GM19452 (cell line): ENCODE results near the gene PTPN18.
"Not testable (repeated sequence)": the region's sequence is repeated elsewhere in the genome, so short reads cannot be mapped to it uniquely, and the experiment has no call there.

ENCODE experiments used
- ATAC-seq: cut with Tn5 transposase; IDR thresholded peaks from one replicate; pipeline ENCODE4 v1.9.1; 2021; ENCODE audit not compliant: unreplicated experiment

Gene PTPN18

DNA sequence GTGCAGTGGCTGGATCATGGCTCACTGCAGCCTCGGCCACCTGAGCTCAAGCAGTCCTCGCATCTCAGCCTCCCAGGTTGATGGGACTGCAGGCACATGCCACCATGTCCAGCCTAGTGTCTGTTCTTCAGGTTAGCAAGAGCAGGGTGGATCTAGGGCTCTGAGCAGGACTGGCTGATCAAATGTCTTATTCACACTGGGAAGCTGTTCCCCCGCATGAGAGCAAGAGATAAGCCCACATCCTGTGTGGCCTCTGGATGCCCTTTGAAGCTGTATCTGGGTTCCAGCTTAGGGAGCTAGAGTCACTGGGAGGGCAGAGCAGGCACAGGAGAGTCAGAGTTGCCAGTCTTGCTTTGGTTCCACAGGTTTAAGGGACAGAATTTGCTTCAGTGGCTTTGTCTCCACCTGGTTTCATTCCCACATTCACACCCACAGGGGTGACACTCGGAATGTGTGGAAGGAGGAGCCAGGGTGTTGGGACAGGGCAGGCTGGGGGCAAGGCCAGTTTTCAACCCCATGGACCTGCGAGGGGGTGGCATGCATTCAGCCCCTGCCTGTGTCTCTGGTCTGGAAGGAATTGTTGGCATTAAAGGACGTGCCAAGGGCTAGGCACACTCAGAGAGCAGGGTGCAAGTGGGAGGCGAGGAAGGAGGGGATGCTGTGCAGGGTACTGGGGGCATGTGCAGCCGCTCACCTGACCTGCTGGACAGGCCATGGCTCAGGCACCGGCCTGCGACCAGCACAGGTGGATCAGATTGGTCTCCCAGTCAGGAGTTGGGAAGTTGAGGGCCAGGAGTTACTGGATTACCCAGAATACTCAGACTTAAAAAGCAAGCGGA, 24.5 kb downstream of the PTPN18 start:
- no peak for ATAC-seq

- no peak for ATAC-seq
These were observed 25.3 kb downstream of the PTPN18 start for GRCh38 chr2:130381145-130381544.

GRCh38 chr2:130381619-130382018, 25.8 kb downstream of the PTPN18 start:
- no peak for ATAC-seq

DNA sequence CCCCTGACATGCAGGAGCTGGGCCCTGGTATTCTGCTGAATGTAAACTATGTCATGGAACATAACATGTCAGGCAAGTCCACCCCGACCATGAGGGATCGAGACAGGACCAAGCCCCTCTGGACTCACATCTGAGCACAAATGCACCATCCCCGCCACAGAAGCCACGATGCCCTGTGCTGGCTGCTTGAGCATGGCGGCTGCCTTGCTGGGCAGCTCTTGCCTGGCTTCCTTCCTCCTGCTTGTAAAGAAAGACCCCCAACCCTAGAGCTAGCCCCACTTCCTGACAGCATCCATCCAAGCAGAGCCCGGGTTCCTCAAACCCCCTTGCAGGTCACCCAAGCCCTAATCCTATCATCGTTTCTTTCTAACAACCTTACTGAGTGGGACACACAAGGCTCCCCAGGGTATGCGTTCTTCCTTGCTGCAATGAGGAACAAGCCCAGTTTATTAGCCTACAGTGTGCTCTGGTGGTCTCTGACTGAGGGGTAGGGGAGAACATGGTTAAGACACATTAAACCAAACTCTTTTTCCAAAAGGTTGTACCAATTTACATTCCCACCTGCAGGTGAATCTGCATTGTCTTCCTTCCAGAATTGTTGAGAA, 26.6 kb downstream of the PTPN18 start:
- no peak for ATAC-seq

GRCh38 chr2:130385709-130386108, 29.9 kb downstream of the PTPN18 start:
- no peak for ATAC-seq

DNA sequence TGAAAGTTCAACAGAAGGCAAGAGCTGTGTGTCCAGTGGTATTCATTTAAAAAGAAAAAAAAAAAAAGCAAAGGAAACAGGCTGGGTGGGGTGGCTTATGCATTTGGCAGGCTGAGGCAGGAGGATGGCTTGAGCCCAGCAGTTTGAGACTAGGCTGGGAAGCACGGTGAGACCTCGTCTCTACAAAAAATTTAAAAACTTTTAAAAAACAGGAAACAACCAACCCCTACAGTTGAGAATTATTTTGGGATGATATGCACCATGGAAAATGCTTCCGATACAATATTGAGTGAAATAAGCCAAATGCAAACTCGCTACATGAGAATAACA, 31.2 kb downstream of the PTPN18 start:
- ATAC-seq, result no peak

DNA sequence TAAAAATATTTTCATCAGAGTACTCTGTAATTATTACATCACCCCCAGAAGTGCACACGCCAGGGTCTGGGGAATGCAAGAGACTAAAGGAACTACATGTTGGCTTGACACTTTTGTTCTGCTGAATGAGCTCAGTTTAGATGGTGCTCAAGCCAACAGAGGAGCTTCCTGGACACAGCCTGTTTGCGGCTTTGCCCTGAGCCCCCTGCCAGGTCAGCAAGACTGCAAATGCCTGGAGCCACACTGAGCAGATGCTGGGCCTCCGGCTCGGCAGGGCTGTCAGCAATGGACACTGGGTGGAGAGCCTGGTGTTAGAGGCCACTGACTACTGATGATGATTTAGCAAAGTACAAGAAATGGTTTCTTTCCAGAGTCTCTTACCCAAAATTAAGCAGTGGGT, 31.9 kb downstream of the PTPN18 start:
- ATAC-seq, result no peak

- no peak for ATAC-seq
These were observed 32.5 kb downstream of the PTPN18 start for GRCh38 chr2:130388221-130388907.

- no peak for ATAC-seq
These were observed 33.5 kb downstream of the PTPN18 start for GRCh38 chr2:130389358-130389757.

DNA sequence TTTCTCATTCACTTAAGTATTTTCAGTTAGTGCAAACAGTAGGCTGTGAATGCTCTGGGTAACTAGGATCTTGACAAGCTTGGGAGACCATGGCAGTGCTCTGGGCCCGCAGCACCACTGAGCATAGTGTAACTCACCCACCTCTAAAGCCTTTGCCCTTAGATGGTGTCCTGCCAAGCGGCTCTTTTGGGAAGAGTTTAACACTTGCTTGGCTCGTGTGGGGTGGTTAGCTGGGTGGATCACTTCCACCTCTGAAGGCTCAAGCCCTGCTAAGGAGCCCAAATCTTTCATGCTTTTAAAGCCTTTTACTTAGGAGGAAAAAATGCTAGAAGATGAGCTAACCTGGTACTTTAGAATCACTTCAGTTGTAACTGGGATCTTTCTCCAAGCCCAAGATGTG, 33.9 kb downstream of the PTPN18 start:
- ATAC-seq, result no peak

- ATAC-seq, result no peak
These were observed 34.7 kb downstream of the PTPN18 start for GRCh38 chr2:130390460-130391057.

- ATAC-seq, result peak; percentile 90
These were observed 35.4 kb downstream of the PTPN18 start for GRCh38 chr2:130391058-130391871.

DNA sequence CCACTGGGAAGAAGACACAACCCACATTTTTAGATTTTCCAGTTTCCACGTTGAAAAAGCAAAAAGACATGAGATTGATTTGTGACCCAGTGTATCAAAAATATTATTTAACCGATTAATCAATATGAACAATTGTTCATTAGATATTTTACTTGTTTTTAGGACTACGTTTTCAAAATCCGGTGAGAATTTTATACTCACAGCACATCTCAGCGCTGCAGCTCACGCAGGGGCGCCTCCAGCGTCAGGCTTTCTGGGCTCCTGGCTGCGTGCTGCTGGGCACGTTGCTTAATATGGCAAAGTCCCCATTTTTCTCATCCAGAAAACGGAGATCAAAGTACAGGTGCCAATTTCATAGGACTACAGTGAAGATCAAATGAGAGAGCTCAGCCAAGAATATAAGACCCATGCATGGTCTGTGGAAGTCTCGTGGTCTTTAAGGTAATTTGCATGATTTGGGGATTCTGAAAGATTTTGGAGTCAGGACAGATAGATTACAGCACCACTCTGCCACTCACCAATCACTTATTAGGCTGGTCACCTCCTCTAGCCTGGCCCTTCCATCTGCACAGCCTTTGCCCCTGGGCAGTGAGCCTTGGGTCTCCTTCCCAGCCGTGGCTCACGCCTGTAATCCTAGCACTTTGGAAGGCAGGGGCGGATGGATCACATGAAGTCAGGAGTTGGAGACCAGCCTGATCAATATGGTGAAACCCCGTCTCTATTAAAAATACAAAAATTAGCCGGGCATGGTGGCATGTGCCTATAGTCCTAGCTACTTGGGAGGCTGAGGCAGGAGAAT, 36.2 kb downstream of the PTPN18 start:
- no peak for ATAC-seq

DNA sequence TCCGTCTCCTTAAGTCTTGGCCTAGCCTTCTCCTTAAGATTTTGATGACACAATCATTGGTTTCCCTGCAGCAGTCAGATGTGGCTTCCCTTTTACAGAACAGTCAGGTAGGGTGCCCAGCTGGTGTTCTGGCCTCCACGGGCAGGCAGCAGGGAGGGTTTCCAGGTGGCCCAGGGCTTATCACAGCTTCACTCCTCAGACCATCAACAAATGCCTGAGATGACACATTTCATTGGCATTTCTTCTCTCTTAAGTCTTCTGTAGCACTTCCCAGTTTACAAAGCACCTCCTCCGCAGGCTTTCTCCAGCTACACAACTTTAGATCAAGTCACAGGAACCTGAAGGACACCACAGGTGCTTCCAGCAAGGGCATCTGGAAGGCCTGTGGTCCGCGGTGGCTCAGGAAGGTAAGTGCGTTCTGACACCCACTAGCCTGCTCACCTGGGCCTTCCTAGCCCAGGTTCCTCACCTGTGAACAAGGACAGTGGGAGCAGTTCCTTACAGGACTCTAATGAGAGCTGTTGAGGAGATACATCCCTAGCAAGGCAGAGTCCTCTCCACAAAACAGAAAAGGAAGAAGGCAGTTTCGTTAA, 37.6 kb downstream of the PTPN18 start:
- no peak for ATAC-seq

DNA sequence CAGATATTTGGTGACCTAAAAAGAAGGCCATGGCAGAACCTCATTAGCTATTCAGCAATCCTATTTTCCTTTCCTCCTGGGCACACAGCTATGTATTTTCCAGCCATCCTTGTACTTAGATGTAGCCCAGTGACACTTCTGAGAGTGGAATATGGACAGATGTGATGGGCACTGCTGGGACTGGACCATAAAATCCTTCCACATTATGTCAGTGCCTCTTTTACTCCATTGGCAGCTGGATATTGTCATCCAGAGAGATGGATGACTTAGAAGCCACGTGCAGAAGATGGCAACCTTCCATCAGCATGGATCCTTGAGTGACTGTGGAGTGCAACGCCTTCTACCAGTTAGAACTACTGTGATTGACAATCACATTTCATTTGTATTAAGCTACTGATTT, 50.4 kb downstream of the PTPN18 start:
- ATAC-seq, result not testable (repeated sequence)

DNA sequence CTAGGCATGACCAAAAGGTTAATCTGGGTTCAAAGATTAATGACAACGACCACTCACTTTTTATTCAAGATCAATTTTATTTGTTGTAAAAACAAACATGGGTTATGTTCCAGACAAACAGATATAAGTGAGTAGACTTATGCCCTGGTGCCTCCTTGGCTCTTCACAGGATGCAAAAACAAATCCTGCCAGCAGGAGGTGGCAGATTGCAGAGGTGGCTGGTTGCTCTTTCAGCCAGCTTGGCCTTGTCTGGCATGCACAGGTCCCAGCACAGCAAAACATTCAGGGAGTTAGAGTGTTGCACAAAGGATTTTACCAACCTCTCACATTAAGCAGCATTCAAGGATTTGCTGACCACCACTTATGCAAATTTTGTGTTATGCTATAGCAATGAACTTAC, 60.8 kb downstream of the PTPN18 start:
- not testable (repeated sequence) for ATAC-seq

DNA sequence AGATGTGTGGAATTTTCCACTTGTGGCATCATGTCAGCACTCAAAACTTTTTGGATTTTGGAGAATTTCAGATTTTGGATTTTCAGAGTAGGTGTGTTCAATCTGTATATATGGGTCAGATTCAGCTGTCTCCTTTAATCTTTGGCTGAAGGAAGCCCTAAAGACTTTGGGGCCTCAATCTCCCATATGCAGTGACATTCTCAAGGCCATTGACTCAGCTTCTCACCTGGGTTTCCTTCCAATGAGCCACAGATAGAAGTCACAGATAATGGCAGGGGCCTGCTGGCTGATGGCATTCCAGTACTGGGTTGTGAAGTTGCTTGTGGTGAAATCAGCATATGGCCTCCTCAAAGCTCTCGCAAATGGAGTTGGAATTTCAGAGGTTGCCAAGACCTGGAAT, 63.0 kb downstream of the PTPN18 start:
- ATAC-seq, result not testable (repeated sequence)
